Stimulated activated CD4-positive, alpha-beta T cell treated with anti-CD3 and anti-CD28 coated beads, Interleukin-4, amount 100 ng/mL, for 1 hour (primary cell): ENCODE results near the gene STK32C.
"Not testable (repeated sequence)": the region's sequence is repeated elsewhere in the genome, so short reads cannot be mapped to it uniquely, and the experiment has no call there.

Source experiments
- DNase-seq: peaks from one replicate; pipeline ENCODE4 v3.0.0-alpha.2; 2020

Gene STK32C

DNA sequence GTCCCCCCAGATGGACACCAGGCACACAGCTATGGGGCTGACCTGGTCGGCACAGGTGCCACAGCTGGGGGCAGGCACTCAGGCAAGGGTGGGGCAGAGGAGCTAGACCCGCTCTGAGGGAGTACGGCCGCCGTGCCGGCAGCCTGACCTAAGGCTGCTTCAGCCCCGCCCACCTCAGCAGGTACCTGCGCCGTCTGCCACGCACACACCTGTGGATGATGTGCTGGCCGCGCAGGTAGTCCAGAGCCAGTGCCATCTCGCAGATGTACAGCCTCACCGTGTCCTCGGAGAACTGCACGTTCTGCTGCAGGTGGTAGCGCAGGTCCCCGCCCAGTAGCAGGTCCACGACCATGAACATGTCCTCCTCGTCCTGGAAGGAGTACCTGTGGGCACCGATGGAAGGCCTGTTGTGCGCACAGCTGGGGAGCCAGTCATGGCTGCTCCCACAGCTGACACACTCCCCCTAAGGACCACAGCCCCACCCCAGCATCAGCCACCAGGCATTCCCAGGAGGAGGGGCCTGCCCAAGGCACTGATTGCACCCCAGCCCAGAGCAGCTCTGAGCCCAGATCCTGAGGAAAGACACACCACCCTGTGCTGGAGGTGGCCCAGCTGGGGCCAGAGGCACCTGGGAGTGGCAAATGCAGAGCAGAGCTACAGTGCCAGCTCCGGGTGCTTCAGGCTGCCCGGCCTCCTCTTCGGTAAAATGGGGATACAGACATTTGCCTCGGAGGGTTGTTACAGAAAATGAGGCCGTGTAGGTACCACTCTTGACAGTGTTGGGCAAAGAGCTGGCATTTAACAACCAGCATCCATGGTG, 81.0 kb downstream of the STK32C start:
- no peak for DNase-seq

GRCh38 chr10:132225849-132226205, 81.9 kb downstream of the STK32C start:
- no peak for DNase-seq

GRCh38 chr10:132225073-132225848, 82.5 kb downstream of the STK32C start:
- DNase-seq, result no peak

GRCh38 chr10:132224343-132225072, 83.2 kb downstream of the STK32C start:
- no peak for DNase-seq

GRCh38 chr10:132223611-132224342, 84.0 kb downstream of the STK32C start:
- DNase-seq, result no peak

GRCh38 chr10:132223156-132223590, 84.6 kb downstream of the STK32C start:
- peak; percentile 69 for DNase-seq

GRCh38 chr10:132222726-132223125, 85.0 kb downstream of the STK32C start:
- DNase-seq, result no peak

DNA sequence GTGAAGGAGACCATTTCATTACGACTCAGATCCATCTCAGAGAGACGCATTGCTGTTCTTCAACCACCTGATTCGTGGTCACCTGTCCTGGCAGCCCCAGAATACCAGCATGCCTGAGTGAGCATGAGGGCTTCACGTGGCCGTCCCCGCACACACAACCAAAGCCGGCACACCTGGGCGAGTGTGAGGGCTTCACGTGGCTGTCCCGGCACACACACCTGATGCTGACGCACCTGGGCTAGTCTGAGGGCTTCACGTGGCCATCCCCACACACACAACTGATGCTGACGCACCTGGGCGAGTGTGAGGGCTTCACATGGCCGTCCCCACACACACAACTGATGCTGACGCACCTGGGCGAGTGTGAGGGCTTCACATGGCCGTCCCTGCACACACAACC, 86.8 kb downstream of the STK32C start:
- DNase-seq, result not testable (repeated sequence)

- no peak for DNase-seq
Measured at GRCh38 chr10:132220061-132220460, 87.7 kb downstream of the STK32C start.

DNA sequence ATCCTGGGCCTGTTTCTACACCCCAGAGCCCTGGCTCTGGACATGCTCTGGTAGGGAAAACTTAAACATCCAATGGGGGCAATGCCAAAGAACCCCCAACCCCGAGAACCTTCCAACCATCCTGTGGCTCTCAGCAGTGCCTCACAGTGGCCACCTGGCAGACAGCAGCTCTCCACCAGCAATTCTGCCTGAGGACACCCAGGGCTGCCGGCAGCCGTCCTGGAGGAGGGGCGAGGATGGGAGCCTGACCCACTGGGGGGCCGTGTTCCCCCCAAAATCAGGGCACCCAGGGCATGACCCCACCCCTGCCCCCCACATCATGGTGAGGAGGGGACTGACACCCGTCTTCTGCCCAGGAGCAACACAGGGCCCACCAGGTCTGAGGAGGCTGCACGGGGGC, 88.3 kb downstream of the STK32C start:
- no peak for DNase-seq

- DNase-seq, result not testable (repeated sequence)
Measured at GRCh38 chr10:132216441-132216840, 91.3 kb downstream of the STK32C start.

DNA sequence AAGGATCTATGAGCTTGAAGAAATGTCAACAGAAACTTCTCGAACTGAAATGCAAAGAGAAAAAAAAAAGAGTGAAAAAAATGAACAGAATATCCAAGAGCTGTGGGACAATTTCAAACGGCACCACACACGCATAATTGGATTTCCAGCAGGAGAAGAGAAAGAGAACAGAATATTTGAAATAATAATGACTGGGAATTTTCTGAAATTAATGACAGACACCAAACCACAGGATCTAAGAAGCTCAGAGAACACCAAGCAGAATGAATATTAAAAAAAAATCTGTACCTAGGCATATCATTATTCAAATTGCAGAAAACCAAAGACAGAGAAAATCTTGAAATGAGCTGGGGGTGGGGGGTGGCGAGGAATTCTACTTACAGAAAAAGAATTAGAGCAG, 93.8 kb downstream of the STK32C start:
- no peak for DNase-seq

- no peak for DNase-seq
Measured at GRCh38 chr10:132212816-132213215, 94.9 kb downstream of the STK32C start.

DNA sequence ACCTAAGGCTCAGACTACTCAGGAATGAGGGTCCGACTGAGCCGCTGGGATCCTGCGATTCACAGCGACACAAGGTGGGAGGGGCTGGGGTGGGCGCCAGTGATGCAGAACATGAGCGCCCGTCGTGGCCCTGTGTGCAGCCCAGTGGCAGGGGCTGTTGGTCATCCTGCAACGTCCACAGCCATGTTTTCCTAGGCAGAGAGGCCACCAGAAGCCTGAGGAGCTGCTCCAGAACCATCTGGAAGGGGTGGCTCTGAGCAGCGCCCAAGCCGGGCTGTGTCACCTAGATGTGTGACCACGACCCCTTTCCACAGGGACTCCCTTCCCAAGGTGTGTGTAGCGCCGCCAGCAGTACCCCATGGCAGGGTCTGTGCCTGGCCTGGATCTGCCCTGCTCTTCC, 96.5 kb downstream of the STK32C start:
- no peak for DNase-seq

DNA sequence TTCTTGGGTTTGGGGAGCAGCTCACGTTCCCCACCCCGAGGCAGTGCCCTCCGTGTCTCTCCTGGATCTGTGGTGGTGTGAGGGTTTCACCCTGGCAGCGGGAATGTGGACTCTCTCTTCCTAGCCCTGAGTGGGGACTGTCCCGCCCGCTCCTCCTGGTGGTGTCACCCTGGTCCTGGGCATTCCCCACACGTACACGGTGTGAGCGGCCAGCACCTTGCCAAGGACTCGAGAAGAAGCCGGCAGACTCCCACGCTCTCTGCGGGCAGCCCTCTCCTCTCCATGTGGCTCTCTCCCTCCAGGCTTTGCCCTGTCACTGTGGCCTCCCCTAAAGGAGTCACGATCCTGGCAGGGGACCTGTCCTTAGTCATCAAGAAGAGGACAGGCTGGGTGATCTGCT, 97.0 kb downstream of the STK32C start:
- no peak for DNase-seq

DNA sequence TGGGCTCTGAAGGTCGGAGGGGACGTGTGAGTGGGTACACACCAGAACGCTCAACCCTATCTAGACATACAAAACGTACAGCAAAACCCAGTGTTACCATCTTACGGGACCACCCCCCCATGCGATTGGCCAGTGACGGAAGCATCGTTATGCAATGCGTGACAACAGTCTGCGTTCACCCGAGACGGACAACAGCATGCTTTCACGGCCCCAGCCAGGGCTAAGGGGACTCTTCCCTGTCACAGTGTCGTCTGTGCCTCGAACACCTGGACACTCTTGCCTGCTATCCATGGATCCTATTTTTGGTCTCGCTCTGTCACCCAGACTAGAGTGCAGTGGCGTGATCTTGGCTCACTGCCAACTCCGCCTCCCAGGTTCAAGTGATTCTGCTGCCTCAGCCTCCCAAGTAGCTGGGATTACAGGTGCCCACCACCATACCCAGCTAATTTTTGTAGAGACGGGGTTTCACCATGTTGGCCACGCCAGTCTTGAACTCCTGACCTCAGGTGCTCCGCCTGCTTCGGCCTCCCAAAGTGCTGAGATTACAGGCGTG, 97.7 kb downstream of the STK32C start:
- DNase-seq, result no peak

DNA sequence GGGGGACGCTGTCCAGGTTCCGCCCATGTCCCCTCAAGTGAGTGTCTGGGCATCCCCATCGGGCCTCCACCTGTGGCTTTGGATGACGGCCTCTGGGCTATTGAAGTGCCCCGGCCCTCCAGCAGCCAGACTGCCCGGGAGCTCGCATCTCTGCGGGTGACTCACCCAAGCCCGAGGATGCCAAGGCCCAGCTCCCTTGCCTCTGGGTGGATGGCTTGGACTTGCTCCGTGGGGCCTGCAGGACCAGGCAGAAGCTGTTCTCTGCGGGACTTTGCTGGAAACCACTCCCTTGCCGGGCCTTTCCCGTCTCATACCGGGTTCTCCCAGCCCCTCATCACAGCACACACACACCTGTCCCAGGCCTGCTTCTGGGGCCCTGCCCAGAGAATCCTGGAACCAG, 98.6 kb downstream of the STK32C start:
- no peak for DNase-seq

DNA sequence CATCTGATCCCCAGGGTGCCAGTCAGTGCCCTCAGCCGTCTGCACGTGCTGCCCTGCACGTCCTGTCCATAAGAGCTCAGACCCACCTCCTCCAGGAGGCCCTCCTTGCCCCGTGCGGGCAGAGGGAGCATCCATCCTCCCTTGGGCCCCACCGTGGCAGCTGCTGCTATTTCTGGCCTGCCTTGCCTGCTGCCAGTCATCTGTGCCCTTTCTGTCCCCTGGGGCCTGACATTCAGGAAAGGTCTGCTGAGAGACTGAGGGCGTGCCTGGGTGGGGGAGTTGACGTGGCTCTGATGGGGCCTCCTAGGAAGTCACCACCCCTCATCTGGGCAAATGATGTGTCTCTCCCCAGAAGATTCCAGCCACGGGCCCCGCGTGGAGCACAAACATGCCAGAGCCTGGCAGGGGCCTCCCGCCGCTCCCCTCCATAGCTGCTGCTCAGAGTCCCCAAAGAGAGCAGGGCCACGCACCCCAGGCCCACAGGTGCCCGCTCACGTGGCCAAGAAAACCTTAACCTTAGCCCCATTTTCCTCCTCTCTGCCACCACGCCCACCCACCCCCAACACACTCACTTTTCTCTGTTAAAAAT, 99.2 kb downstream of the STK32C start:
- DNase-seq, result no peak

DNA sequence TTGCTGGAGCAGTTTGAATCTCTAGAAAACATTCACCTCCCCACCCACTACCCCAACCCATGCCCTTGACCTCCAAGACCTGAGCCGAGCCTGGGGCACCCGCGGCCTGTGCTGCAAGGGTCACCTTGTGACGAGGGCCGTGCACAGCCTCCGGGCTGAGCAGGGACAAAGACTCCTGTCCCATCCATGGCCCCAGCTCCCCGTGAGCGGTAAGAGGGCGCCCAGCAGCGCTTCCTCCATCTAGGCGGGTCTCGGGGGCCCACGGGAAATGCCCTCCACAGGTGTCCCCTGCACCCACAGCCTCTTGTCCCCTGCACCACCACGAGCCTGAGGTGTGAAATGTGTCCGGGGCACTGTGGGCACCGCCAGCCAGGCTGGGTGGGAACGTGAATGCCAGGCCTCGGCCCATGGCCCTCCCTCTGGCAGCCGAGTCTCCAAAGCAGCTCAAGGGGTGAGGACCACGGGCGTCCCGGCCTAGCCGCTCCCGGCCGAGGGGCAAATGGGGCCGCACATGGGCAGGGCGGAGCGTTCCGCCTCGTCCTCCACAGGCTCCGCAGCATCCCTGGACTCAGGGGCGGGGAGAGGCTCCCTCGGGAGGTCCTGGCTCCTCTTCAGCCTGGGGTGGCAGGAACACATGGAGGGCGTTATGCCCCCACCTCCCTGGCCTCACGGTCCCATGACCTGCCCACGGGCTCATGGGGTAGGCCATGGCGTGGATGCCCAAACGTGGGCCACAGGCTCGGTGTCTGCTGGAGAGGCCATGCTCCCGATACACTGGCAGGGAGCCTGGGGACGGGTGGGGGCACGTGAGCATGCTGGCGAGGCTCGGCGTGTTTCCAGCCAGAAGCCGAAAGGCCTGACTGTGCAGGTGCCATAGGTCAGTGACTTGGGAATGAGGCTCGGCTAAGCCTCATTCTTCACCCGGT, 100.0 kb downstream of the STK32C start:
- DNase-seq, result no peak

GRCh38 chr10:132206806-132207535, 100.8 kb downstream of the STK32C start:
- no peak for DNase-seq
